NK-92 (cell line): Measurements from ENCODE around the gene TRIM37.
A peak's percentile ranks its signal among the peaks of the same experiment; 100 is the strongest.
"Not testable (repeated sequence)": the region's sequence is repeated elsewhere in the genome, so short reads cannot be mapped to it uniquely, and the experiment has no call there.

Source experiments
- DNase-seq: peaks from one replicate; lab custom pipeline; 2025; ENCODE audit not compliant: unreplicated experiment; lab: John Stamatoyannopoulos, UW

Gene TRIM37, protein sequence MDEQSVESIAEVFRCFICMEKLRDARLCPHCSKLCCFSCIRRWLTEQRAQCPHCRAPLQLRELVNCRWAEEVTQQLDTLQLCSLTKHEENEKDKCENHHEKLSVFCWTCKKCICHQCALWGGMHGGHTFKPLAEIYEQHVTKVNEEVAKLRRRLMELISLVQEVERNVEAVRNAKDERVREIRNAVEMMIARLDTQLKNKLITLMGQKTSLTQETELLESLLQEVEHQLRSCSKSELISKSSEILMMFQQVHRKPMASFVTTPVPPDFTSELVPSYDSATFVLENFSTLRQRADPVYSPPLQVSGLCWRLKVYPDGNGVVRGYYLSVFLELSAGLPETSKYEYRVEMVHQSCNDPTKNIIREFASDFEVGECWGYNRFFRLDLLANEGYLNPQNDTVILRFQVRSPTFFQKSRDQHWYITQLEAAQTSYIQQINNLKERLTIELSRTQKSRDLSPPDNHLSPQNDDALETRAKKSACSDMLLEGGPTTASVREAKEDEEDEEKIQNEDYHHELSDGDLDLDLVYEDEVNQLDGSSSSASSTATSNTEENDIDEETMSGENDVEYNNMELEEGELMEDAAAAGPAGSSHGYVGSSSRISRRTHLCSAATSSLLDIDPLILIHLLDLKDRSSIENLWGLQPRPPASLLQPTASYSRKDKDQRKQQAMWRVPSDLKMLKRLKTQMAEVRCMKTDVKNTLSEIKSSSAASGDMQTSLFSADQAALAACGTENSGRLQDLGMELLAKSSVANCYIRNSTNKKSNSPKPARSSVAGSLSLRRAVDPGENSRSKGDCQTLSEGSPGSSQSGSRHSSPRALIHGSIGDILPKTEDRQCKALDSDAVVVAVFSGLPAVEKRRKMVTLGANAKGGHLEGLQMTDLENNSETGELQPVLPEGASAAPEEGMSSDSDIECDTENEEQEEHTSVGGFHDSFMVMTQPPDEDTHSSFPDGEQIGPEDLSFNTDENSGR

DNA sequence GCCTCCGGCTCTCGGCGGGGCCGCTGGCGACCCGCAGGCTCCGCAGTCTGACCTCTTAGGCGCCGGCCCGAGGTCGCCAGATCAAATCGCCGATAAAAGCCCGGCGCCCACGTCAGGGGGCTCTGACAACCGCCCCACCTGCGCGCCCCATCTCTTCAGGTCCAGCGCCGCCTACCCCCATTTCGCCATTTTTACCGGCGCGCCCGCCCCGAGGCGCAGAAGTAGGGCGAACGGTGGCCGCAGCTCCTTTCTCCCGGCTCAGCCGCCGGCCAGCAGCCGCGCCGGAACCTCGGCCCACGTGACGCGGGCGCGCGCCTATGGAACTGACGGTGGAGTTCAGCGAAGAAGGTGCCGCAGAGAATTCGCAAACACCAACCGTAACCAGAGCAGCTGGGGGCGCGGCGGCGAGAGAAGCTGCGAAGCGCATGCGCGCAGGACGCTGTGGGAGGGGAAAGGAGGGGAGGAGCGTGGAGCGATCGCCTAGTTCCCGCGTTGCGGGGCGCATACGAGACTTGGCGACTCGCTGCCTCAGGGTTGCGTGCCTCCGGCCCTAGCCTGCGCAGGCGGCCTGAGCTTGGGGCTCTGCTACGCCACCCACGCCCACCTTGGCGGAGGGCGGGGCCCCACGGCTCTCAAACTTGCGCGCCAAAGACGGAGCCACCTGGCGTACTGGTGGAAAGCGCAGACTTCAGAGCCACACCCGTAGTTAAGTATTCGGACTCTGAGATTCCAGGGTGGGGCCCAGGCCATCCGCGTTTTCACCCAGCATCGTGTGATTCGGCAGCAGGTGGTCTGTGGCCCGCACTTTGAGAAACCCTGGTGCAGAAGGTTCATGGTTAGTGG is at the start of gene TRIM37:
TRIM37 (minus strand) TSS at position 418 of the 843 bp plus-strand sequence. CDS start 419 bp downstream, outside the sequence.
- DNase-seq: peak; percentile 89

DNA sequence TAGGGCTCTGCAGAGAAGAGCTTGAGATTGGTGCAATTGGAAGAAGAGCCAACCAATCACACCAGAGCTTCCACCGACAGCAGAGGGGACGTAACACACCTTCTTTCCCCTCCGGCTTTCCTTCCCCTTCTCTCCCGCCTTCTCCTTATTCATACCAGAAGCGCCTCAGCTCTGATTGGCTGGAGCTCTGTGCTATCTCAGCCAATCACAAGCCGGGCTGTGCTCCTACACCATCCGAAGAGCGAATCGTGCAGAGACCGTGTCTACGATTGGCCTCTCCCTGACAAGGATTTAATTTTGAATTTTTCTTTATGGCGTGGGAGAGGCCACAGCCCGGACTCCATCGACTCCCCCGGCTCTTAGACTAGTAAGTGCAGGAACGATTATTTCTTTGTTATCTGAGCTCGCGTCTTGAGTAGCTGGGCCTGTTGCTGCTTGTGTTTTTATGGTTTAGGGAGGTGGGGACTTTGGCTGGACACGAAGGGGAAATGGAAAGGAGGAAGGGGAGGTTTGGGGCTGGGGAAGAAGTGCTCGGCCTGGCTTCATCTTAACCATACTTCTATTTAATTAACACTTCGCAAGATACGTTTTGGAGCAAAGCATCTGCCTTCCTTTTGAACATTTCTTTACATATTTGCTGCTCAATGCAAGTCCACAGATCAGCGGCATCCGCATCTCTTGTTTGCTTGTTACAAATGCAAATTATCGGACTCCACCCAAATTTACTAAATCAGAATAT is 48.9 kb upstream of the TRIM37 start, which contains the start of gene PRR11:
PRR11 (plus strand) TSS at position 308 of the 739 bp plus-strand sequence. CDS start 14,007 bp downstream, outside the sequence.
- DNase-seq: peak; percentile 99

DNA sequence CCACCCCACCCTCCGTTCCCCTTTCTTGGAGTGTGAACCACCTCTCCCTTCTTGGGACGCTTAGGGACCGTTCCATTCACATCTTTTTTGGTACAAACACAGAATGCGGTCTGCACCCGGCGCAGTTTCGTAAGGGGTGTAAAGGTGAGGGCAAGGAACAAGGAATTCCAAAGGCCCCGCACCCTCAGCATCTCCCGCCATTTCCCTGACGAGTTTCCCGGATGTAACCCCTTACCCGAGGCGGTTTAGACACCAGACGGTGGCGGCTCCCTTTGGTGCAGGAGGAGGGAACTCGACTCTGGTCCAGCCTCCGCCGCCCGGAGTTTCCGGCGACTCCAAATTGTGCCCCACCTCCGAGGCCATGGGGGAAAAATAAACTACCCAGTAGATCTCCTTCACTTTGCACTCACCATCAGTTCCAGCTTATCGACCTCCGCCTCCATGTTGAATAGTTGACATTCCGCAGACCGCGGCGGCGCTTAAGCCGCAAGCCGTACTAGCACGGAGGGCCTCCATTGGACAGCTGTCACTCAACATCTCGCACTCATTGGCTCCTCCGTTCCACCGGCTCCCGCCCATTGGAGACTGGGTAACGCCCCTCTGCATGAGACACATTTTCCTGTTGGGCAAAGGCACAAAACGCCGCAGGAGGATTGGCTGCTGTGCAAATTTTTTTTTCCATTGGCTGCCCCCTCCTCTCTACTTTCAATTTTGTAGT is 48.2 kb upstream of the TRIM37 start, which contains the start of gene SKA2:
SKA2 (minus strand) TSS at position 466 of the 718 bp plus-strand sequence; CDS start at position 443, 23 bp downstream.
- peak; percentile 99 for DNase-seq

DNA sequence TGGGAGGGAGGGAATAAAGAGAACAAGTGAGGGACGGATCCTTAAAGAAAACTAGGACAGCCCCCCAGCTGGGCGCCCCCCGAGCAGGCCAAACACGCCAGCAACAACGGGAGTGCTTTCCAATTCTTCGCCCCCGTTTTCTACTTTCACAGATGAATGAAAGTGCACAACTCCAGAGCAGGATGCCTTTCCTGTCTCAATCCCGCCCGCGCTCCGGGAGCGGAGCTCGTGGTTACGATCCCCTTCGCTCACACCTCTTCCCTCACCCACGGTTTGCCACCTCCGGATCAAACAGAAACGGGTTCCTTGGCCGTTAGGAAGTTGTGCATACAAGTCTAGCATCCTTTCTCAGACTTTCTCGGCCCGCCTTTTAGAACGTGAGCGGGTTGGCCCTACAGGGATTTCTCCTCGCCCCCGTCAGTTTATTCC is 47.6 kb upstream of the TRIM37 start:
- no peak for DNase-seq

DNA sequence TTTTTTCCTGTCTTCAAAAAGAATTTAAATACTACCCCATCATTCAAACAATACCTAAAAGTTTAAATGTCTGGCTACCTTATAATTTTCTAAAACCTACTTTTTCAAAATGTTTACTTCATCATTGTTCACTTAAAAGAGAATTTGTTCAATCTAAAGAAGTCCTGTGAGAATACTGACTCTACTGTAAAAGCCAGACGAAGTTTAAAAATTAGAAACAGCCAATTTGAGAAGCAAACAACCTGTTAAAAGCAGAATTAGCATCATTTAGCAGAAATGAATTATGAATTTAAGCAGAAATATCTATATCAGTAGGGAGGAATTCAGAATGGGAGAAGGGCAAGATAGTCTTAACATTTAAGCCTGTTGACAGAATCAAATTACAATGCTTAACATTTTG is 46.2 kb upstream of the TRIM37 start:
- DNase-seq: no peak

DNA sequence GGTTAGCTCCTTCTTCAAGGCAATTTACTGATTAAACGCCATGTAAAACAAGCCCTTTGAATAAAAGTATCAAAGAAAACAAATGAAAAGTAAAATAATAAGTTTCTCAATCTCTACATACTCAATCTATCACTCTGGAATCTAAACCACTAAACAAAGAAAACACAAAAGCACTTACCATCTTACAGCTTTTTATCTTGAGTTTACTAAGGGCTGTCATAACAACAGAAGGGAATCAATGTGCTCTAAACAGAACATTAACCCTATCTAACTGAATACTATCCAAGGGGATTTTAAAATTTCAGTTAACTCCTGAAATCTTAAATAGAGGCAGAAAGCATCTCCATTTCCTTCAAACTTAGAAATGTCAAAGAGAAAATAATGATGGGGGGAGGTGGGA is 44.9 kb upstream of the TRIM37 start:
- no peak for DNase-seq

DNA sequence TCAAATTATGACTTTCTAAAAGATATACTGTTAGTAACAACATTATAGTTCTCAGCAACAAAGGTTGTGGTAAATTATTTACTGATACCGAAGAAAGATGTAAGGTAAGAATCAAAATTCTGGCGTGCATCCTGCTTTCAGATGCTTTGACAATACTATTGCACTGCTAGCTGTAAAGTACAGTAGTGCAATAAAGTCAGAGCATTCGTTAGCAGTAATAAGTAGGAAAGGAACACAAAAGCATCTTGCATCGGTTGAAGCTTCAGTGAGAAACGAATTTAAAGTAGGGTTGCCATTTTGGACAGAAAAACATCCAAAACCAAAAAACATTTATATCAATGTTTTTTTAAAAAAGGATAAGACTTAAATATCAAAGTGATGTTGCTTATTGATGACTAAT is 44.3 kb upstream of the TRIM37 start:
- DNase-seq: no peak

DNA sequence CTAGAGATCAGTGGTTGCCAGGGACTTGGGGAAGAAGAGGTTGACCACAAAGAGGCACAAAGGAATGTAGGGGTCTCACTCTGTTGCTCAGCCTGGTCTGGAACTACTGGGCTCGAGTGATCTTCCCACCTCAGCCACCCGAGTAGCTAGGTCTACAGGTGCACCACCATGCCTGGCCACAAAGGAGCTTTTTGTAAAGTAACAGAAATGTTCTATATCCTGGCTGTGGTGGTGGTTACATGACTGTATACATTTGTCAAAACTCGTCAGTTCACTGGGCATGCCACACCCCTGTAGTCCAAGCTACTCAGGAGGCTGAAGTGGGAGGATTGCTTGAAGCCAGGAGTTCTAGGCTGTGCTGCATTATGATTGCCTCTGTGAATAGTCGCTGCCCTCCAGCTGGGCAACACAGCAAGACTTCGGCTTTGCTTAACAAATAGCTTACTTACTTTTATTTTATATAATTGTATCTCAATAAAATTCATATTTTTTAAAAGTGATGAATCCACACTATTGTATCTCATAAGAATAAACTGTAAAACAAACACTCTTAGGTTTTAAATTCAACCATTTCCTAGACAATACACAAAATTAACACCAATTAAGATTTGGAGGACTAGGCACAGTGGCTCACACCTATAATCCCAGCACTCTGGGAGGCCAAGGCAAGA is 43.3 kb upstream of the TRIM37 start:
- no peak for DNase-seq

DNA sequence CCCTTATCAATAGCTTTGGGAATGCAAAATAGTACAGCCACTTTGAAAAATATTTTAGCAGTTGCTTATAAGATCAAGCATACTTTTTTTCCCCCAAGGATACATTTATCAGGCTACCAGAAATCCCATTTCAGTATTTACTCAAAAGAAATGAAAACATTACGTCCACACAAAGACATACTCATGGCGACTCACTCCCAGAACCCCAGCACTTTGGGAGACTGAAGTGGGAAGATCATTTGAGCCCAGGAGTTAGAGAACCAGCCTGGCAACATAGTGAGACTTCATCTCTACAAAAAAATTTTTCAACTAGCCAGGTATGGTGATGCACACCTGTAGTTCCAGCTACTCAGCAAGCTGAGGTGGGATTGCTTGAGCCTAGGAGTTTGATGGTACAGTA is 42.4 kb upstream of the TRIM37 start:
- DNase-seq: no peak

DNA sequence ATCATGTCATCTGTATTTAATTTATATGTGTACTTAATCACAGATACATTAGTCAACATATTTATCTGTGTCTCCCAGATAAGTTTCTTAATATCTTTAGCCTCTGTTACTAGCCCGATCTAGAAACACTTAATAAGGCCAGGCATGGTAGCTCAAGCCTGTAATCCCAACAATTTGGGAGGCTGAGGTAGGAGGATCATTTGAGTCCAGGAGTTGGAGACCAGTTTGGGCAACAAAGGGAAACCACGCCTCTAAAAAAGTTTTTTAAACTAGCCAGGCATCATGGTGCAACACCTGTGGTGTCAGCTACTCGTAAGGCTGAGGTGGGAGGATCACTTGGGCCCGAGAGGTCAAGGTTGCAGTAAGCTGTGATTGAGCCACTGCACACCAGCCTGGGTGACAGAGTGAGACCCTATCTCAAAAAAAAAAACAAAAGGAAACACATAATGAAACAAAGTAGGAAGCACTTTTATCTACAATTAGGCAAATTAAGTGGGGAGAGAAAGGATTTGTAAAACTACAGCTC is 39.0 kb upstream of the TRIM37 start:
- no peak for DNase-seq

DNA sequence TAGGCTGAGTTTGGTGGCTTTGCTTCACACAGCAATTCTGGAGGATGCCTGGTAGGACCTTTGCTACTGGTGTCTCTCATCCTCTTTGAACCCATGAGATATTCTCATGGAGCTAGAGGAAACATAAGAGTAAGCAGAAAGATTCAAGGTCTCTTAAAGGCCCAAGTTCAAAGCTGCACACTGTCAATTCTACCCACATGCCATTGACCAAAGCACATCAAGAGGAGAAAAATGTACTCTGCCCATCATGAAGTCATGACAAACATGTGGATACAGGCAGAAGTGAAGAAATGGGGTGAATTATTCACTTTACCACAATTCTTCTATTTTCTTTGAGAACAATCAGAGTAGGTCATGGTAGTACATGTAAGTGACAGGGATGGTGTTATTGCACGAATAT is 35.2 kb upstream of the TRIM37 start:
- DNase-seq: no peak

DNA sequence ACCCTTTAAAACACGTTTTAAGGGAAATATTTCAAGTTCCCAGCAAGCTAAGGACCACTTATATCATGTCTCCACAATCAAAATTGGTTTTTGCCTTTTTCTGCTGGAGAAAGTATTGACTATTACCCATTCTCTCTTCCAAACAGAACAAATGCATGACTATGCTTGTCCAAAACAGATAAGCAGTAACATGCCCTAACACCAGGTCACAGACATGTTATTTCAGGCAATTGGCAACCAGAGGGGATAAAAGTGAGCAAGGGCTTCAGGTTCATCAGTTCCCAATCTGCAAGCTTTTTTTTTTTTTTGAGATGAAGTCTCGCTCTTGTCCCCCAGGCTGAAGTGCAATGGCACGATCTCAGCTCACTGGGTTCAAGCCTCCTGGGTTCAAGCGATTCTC is 33.3 kb upstream of the TRIM37 start:
- no peak for DNase-seq

DNA sequence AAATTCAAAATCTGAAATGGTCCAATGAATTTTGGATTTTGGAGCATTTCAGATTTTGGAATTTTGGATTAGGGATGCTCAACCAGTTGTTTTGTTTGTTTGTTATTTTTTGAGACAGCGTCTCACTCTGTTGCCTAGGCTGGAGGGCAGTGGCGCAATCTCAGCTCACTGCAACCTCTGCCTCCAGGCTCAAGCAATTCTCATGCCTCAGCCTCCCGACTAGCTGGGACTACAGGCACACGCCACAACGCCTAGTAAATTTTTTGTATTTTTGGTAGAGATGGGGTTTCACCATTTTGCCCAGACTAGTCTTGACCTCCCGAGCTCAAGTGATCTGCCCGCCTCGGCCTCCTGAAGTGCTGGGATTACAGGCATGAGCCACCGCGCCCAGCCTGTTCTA is 31.7 kb upstream of the TRIM37 start:
- DNase-seq: not testable (repeated sequence)

DNA sequence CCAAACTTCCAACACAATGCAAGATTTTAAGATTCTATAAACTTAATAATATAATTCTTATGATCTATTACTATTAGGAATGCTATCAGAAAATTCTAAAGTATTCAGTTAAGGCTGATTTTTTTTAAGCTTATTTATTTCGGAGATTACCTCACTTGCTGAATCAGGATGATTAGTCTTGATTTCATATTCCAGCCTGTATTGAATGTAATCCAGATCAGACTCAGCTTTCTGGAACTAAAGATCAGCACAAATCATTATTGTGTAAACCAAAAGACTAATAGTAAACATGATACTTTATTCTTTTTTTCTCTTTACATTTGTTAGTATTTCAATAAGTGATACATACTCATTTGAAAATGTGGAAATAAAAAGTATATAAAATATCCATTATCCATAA is 24.5 kb upstream of the TRIM37 start:
- DNase-seq: no peak

DNA sequence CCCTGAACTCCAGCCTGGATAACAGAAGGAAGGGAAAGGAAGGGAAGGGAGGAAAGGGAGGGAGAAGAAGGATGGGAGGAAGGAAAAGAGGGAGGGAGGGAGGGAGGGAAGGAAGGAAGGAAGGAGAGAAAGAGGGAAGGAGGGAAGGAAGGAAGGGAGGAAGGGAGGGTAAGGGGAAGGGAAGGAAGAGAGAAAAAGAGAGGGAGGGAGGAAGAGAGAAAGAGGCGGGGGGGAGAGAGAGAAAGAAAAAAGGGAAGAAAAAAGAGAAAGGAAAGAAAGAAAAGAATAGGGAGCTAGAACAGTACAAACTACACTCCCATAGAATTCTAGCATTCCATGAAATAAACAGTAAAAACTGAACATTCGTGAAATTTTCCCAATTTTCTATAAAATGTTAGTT is 23.1 kb upstream of the TRIM37 start:
- no peak for DNase-seq

DNA sequence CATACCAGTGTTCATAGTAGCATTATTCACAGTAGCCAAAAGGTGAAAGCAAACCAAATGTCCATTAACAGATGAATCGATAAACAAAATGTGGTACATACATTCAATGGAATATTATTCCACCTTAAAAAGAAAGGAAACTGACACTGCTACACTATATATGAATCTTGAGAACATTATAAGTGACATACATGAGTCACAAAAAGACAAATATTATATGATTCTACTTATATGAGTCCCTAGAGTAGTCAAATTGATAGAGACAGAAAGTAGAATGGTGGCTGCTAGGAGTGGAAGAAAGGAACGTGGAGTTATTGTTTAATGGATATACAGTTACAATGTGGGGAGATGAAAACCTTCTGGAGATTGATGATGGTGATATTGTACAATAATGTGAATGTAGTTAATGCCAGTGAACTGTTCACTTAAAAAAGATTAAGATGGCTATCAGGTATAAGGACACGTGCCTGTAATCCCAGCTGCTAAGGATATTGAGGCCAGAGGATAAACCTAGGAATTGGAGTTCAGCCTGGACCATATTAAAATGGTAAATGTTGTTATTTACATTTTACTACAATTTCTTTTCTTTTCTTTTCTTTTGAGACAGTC is 20.2 kb upstream of the TRIM37 start:
- DNase-seq: no peak

DNA sequence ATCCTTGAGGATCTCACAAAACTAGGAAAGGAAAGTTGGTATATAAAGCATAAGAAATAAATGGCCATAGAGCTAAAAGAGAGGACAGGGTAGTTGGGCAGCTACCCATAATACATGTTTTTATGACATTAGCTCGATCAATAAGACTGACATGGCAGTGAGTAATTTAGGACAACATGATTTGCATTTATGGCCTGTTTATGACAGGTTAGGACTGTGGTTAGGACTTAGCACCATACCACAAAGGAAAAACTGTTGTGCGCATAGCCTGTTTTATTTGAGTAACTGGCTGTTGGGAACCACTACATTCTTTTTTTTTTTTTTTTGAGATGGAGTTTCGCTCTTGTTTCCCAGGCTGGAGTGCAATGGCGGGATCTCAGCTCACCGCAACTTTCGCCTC is 18.0 kb upstream of the TRIM37 start:
- no peak for DNase-seq

DNA sequence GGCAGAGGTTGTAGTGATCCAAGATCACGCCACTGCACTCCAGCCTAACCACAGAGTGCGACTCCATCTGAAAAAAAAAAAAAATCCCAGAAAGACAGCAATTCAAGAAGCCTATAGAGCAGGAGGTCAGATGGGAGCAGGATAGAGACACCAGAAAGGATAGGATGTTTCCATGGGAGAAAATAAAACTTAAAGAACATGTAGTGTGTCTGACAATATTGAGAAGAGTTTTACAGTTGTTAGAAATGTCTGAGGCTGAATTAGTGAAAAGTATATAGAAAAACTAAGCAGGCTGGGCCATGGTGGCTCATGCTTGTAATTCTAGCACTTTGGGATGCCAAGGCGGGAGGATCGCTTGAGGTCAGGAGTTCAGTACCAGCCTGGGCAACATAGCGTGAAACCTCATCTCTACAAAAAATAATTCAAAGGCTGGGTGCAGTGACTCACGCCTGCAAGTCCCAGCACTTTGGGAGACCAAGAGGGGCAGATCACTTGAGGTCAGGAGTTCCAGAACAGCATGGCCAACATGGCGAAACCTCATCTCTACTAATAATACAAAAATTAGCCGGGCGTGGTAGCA is 15.3 kb upstream of the TRIM37 start:
- no peak for DNase-seq
